GM18526 (cell line): ENCODE data around the gene TUT4.
A peak's percentile ranks its signal among the peaks of the same experiment; 100 is the strongest.

Experiments
- POLR2A ChIP-seq: IDR thresholded peaks from 3 replicates; pipeline ENCODE4 v1.6.1; 2011; ENCODE audit not compliant: insufficient read length; ENCODE audit errors: extremely low read depth

TUT4 gene

GRCh38 chr1:52552505-52553361 lies at the start of gene TUT4:
Gene TUT4, minus strand, starts transcription at chr1:52553092. Its CDS starts 26,812 bp downstream, at chr1:52526280.
- TF ChIP-seq POLR2A, result peak; percentile 31

DNA sequence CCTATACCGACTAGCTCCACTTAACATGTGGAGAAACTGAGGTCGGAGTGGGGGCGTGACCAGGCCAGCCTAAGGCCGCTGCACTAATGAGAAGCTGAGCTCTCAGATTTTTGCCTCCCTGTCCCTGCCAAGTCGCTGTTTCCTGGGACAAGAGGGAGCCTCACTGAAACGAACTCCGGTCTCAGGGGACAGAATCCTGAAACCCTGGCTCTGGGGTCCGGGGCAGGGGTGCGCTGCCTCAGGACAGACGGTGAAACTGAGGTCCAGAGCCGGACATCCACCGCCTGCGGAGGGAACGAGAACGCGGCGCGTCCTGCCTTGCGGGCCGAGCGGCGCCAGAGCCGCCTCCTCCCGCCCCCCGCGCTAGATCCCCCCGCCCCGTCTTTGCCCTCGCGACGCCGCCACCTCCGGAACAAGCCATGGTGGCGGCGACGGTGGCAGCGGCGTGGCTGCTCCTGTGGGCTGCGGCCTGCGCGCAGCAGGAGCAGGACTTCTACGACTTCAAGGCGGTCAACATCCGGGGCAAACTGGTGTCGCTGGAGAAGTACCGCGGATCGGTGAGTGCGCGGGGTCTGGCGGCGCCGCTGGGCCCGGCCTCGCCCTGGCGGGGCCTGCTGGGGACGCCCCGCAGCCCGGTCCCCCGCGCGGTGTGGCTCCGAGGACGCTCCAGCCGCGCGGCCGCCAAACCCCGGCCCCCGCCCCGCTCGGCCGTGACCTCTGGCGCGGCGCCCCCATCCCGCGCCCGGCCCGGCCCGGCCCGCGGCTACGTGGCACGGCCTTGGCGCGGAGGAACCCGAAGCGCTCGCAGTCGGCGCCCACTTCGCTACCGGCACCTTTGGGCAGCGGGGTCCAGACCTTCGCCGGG lies 49.3 kb upstream of the TUT4 start, which contains the start of gene GPX7:
Gene GPX7 (plus strand): TSS at position 381 of the 865 bp plus-strand sequence. CDS start 39 bp downstream, at position 420.
- TF ChIP-seq POLR2A, result no peak

GRCh38 chr1:52601519-52601918 lies 48.6 kb upstream of the TUT4 start:
- TF ChIP-seq POLR2A, result no peak

DNA sequence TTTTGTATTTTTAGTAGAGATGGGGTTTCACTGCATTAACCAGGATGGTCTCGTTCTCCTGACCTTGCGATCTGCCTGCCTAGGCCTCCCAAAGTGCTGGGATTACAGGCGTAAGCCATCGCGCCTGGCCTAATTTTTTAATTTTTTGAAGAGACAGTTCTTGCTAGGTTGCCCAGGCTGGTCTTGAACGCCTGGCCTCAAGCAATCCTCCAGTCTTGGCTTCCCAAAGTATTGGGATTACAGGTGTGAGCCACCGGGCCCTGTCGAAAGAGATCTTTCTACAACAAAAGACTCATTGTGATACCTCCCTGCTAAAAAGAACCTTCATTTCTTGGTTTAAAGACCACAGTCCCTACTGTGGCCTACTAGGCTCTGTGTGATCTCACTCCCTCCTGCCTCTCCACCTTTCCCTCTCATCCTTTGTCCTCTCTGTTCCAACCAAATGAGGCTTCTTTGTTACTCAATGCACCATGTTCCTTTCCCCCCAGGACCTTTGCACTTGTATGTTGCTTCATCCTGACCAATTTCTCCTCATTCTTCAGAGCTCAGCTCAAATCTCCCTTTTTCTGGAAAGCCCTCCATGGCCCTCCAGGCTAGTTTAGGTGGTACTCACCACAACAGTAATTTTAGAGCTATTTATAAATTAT lies 47.8 kb upstream of the TUT4 start:
- no peak for TF ChIP-seq POLR2A

DNA sequence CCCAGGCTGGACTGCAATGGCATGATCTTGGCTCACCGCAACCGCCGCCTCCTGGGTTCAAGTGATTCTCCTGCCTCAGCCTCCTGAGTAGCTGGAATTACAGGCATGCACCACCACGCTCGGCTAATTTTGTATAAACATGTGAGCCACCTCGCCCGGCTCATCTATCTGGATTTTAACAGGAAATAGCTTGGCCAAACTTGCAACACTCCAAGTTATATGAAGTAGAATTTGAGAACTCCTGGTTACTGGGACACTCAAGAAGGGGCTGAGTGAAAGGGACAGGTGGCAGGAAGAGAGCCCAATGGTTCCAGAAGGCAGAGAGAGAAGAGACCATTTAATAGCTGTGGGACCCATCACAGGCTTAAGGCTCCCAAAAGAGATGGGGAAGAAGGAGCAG lies 46.3 kb upstream of the TUT4 start:
- no peak for TF ChIP-seq POLR2A

- TF ChIP-seq POLR2A, result no peak
These were observed 45.8 kb upstream of the TUT4 start for GRCh38 chr1:52598729-52599128.

DNA sequence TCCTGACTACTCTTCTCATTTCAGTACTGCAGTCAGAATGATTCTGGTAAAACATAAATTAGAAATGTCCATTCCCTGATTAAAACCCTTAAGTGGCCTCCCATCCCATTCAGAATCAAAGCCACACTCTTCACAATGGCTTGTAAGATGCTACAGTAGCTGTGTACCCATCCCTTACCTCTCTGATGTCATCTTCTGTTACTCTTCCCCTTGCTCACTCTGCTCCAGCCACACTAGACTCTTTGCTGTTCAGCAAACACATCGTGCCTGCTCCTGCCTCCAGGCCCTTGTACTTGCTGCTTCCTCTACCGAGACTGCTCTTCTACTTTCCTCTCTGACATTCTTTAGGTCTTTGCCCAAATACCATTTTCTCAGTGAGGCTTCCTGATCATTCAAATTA lies 45.0 kb upstream of the TUT4 start:
- TF ChIP-seq POLR2A, result no peak

GRCh38 chr1:52595061-52595460 lies 42.2 kb upstream of the TUT4 start:
- no peak for TF ChIP-seq POLR2A

DNA sequence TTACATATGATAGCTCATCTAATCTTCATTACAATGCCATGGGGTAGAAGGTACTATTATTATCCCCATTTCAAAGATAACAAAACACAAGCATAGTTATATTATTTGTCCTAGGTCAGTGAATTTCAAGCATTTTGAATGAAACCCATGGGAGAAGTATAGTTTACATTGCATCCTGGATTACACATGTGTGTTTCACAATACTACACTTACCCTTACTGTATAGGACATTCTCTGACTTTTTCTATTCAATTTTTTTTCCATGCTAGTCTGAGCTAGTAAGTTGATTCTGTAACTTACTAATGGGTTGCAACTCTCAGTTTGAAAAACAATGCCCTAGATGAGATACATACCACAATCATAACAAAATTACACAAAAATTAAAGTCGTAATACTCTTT lies 40.6 kb upstream of the TUT4 start:
- TF ChIP-seq POLR2A, result no peak

- no peak for TF ChIP-seq POLR2A
These were observed 39.9 kb upstream of the TUT4 start for GRCh38 chr1:52592637-52593323.

DNA sequence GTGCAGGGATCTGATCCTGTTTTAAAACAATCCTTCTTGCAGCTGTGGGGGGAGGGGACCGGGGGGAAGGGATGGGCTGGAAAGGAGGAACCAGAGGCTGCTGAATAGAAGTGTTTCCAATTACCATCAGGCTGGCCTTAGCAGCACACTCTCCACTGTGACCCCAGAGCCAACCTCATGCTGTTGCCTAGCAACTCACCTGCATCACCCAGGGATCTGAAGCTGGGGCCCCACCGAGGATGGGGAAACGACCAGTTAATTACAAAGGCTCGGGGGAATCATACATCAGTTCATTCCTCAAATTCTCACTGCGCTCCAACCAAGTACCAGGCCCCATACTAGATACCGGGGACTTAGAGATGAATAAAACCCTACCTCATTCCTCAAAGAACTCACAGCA lies 37.4 kb upstream of the TUT4 start:
- TF ChIP-seq POLR2A, result no peak

DNA sequence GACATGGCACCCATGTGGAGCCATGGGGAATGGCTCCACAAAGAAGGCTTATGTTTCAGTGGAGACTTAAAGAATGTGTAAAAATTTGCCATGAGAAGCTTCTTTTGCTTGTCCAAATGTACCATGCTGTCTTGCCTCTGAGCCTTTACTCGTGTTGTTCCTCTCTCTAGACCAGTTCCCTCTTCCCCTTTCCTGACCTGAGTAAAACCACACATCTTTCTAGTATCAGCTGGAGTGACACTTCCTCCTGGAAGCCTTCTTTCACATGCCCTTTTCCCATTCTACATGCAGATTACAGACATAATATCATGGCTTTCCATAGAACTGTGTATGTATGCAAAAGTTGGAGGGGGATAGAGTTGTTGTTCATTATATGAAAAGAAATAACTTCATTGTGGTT lies 35.6 kb upstream of the TUT4 start:
- no peak for TF ChIP-seq POLR2A

GRCh38 chr1:52588027-52588426 lies 35.1 kb upstream of the TUT4 start:
- no peak for TF ChIP-seq POLR2A

- no peak for TF ChIP-seq POLR2A
These were observed 32.6 kb upstream of the TUT4 start for GRCh38 chr1:52585474-52585873.
